MM.1S (cell line): ENCODE measurements around the gene AKAP13.

ENCODE experiments used
- EZH2 ChIP-seq: fragments of 300-600 bp; sonication (generic); optimal IDR thresholded peaks from 2 replicates; pipeline ENCODE3; 2017; ENCODE audit warnings: low read depth, mild to moderate bottlenecking, antibody characterized with exemption, low read length, mixed read lengths
- EZH2phosphoT487 ChIP-seq: fragments of 300-600 bp; sonication (generic); IDR thresholded peaks from 2 replicates; pipeline ENCODE4 v1.6.1; 2018; ENCODE audit warnings: antibody characterized with exemption, low read length
- TF ChIP-seq, protein P1 (sequence below): fragments of 300-600 bp; sonication (generic); IDR thresholded peaks from 2 replicates; pipeline ENCODE4 v1.5.1; 2016; ENCODE audit warnings: antibody characterized with exemption, low read length, mixed read lengths

DNA sequence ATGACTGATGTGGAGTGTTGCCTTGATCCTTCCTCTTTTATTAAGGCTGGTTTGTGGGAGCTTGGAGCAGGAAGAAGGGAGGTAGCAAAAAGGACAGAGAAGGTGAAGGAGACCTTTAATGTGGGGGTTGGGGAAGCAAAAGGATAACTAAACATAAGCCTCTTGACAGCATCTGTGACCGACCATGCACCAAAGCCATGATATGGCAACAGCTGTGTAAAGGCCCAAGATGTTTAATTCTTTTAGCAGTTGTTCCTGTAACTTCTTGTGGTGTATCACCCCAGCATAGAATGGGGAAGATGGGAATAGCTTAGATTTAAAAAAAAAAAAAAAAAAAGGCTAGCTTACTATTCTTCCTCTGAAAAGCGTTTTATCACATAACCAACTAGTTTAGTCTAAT lies 219.6 kb downstream of the AKAP13 start:
- TF ChIP-seq, protein P1, sequence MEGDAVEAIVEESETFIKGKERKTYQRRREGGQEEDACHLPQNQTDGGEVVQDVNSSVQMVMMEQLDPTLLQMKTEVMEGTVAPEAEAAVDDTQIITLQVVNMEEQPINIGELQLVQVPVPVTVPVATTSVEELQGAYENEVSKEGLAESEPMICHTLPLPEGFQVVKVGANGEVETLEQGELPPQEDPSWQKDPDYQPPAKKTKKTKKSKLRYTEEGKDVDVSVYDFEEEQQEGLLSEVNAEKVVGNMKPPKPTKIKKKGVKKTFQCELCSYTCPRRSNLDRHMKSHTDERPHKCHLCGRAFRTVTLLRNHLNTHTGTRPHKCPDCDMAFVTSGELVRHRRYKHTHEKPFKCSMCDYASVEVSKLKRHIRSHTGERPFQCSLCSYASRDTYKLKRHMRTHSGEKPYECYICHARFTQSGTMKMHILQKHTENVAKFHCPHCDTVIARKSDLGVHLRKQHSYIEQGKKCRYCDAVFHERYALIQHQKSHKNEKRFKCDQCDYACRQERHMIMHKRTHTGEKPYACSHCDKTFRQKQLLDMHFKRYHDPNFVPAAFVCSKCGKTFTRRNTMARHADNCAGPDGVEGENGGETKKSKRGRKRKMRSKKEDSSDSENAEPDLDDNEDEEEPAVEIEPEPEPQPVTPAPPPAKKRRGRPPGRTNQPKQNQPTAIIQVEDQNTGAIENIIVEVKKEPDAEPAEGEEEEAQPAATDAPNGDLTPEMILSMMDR: no peak
- TF ChIP-seq EZH2phosphoT487: no peak
- TF ChIP-seq EZH2: no peak
